Posterior vena cava (tissue), 2 donors: ENCODE results near the gene TRAK1. TPM values are rescaled to one million over a fixed set of nuclear protein-coding genes. Genes with fewer than 3 reads are reported as not detected.

Experiments used
- DNase-seq: peaks from one replicate; pipeline ENCODE4 v3.0.0-alpha.2; 2020; ENCODE audit warnings: low spot score
- intact Hi-C, 2 donors: fragments of 100-400 bp; cut with DNase I; formaldehyde crosslinking; loops; one replicate each; pipeline versions ENCODE4 v1.14.1 to v1.14.2; 2022 to 2023
- total RNA-seq, 2 donors: library from RNA; stranded (reverse); fragmentation: NEBNext Ultra II Directional; extraction: Animal tissue kit (Norgen Biotek cat#: 25700); gene quantifications; one replicate each; pipeline ENCODE4 v1.2.1, GENCODE V29; 2021
- donor health status: DM: yes; HTN: yes; CAD: no.
- donor health status: DM: yes; HTN: yes; CAD: no.

The TRAK1 gene
- total RNA-seq, 2 donors from 2014 or later: 29.4 to 39.2 TPM

DNA sequence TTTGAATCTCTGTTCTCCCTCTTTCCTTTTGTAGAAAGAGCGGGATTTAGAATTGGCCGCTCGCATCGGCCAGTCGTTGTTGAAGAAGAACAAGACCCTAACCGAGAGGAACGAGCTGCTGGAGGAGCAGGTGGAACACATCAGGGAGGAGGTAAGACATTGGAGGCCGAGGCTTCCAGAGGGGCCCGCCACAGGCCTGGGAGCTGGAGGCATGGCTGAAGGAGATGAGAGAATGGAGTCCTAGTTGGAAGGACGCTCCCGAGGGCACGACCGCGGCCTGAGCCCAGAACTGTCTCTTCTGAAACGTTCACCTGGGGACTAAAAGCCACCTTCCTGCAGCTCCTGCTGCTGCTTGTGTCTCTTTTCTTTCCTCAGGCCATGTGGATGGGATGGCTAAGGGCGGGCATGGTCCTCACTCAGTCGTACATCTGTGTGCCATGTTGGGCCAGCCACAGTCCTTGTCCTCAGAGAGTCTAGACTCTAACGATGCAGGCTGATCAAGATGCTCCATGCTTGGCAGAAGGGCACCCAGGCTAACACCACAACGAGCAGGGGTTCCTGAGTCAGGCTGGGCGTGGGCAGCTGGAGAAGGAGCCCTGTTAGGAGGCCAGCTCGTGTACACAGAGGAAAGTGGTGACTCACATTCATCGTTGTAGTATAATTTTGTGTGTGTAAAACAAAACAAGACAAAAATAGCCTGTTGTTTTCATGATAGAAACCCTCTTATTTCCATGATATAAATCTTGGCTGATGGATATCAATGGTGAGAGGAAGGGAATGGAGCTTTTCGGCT, 93.7 kb downstream of the TRAK1 start:
- intact Hi-C loops: loop anchor here in 1 of 2 donors (5.0 kb wide), 1 partner anchor 73 kb away; no protein-coding TSS in a partner anchor

DNA sequence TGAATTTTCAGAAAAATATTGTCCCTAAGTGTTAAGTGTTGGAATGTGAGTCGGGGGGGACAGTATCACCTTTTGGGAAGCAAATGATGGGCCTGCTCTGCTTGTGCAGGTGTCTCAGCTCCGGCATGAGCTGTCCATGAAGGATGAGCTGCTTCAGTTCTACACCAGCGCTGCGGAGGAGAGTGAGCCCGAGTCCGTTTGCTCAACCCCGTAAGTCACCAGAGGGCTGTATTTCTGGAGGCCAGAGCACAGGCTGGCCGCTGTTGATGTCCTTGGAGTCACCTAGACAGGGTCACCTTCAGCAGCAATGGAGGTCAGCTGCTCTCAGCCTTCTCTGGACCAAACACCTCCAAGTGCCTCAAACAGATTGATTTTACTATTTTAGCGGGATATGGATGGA, 96.8 kb downstream of the TRAK1 start:
- intact Hi-C loops: no loop called here
- DNase-seq: no peak

More for the DNA sequence above, 93.7 kb downstream of the TRAK1 start:
- DNase-seq: no peak

DNA sequence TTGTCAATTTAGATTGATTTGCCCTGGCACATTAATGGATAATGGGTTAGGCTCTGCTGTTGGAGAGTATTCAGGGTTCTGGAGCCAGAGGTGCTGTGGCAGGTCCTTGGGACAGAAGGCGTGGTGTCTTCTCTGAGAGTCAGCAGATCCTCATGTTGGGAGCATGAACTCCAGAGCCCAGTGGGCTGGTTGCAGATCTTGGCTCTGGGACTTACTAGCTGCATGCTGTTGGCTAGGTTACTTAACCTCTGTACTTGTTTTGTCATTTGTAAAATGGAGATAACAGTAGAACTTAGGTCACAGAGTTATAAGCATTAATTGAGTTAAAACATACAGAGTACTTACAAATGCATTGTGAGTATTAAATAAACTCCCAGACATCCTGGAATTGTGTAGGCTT, 97.2 kb downstream of the TRAK1 start:
- intact Hi-C loops: no loop called here
- no peak for DNase-seq

DNA sequence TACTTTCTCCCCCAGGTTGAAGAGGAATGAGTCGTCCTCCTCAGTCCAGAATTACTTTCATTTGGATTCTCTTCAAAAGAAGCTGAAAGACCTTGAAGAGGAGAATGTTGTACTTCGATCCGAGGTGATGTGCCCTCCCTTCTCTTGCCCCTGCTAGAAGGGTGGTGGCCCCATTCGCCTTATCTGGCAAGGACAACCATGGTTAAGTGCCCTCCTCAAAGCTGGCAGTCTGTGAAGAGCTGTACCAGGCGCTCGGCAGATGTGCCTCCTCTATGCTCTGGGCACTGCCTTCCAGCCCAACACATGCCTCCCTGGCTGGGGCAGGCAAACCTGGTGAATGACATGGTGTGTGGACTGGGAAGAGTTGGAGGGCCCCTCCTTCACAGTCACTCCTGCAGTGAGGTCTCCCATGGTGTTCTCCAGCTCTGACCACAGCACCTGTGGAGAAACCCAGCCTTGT, 97.9 kb downstream of the TRAK1 start:
- intact Hi-C loops: no loop called here

DNA sequence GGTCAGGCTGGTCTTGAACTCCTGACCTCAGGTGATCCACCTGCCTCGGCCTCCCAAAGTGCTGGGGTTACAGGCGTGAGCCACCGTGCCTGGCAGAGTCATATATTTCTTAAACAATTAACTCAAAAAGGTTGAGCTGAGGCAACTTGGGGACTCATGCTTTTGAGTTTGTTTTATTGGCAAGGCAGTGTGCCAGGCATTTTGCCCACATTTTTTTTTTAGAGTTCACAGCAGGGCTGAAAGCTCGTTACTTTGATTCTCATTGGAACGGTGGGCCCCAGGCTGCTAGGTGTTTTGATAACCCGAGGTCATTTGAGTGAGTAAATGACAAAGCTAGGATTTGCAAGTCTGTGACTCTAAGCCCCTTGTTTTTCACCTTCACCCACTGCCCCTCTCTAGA, 98.6 kb downstream of the TRAK1 start:
- no peak for DNase-seq
- intact Hi-C loops: loop anchor here (10.0 kb wide), 2 partner anchors 285 to 295 kb away; no protein-coding TSS in a partner anchor

More for the DNA sequence above, 97.9 kb downstream of the TRAK1 start:
- DNase-seq: no peak

DNA sequence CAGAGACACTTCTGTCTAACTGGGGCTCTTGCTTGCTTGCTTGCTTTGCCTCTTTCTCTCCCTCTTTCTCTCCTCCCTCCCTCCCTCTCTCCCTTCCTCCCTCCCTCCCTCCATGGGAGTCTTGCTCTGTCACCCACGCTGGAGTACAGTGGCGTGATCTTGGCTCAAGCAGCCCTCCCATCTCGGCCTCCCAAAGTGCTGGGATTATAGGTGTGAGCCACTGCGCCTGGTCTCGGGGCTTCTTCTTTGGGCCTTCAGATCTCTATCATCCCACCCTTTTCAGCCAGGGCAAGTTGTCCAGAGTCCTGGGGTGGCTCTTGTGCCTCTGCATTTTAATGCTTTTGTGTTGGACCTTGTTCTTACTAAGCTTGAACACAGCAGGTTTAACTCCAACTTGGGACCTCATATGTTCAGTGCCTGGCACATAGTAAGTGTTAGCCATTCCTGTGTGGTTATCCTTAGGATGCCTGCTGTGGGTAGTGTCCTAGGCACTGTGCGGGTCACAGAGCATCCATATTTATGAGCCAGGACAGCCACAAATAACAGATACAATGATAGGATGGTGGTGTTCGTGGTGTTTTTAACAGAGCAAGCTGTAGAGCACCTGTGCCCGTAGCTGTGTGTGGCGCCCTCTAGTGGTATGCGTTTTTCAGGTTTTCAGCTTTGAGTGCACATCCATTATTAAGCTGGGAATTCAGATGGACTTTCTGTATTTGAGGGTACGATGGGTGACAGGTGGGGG, 99.7 kb downstream of the TRAK1 start:
- no peak for DNase-seq
- intact Hi-C loops: loop anchor here (10.0 kb wide), 2 partner anchors 286 to 296 kb away; no protein-coding TSS in a partner anchor

DNA sequence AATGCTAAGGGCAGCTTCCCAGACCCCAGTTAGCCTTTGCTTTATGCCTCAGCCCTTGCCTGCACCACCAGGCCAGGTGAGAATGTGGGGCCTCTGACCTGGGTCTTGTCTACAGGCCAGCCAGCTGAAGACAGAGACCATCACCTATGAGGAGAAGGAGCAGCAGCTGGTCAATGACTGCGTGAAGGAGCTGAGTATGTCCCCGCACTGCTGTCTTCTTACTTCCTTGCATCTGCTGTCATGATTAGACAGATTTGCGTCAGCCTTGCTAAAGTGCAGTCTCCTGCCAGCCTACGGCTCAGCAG, 100.2 kb downstream of the TRAK1 start:
- intact Hi-C loops: loop anchor here (10.0 kb wide), 2 partner anchors 287 to 297 kb away; no protein-coding TSS in a partner anchor
- no peak for DNase-seq

DNA sequence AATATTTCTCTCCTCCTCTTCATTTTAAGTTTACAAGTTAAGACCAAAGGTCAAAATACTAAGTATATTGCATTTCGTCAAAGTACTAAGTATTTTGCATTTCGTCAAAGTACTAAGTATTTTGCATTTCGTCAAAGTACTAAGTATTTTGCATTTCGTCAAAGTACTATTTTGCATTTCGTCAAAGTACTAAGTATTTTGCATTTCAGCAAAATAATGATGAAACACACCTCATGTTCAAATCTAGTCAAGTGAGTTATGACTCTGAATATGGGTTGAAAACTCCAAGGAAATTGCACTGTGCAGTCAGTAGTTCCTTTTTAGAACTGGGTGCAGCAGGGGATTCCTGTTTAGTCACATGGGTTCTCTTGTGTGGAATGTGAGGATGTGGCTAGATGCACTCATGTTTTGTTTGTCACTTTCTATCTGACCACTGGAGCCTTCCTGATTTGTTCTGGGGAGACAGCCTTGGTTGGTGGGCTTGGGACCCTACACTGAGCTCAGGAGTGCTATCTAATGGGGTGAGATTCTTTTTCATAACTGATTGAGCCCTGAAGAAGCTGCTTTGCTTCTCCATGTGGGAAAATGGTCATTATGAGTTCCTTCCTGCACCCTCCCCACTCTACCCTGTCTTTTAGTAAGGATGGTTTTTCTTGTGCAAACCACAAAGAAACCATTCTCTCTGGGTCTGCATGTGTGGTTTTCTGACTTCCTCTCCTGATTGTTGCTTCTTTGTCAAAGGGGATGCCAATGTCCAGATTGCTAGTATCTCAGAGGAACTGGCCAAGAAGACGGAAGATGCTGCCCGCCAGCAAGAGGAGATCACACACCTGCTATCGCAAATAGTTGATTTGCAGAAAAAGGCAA, 101.4 kb downstream of the TRAK1 start:
- DNase-seq: no peak
- intact Hi-C loops: loop anchor here (10.0 kb wide), 2 partner anchors 288 to 298 kb away; no protein-coding TSS in a partner anchor

DNA sequence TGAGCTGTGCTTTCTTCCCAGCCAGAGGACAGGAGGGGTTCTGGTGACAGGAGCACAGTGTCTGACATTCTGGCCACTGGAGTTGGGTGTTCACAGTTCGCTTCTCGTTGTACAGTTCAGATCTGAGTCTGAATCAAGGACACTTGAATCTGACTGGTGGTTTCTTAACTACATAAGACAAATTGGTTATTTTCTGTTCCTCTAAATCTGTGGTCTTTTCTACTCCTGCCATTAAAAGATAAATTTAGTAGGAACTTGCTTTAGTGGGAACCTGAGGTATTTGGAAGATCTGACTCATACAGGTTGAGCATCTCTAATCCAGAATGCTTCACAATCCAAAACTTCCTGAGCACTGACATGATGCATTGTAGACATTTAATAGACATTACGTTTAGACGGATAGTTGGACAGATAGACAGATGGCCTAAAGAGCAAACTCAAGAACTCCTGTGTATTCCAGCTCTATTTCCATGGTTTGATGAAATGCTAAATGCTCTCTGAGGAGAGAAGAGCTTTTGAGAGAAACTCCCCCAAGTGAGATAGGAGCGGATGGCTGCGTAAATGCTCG, 103.9 kb downstream of the TRAK1 start:
- DNase-seq: no peak
- intact Hi-C loops: loop anchor here (10.0 kb wide), 2 partner anchors 290 to 300 kb away; no protein-coding TSS in a partner anchor

DNA sequence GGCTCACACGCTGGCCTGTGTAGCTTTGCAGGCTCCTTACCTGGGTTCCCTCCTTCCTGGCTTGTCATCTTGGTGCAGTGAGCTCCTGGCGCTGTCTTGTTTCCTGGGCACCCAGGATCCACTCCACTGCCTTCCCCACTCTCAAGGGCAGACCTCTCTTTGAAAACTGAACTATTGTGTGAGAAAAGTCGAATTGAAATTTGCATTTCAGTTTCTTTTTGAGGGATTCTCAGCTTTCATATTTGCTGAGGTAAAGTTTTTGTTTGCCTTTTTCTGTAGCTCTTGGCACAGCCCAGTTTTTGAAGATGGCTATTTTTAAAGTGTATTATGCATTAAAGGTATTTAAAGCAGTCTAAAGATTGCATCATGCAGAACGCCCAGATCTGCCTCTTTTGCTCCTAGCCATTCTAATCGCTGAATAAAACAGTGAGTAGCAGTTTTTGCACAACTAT, 104.7 kb downstream of the TRAK1 start:
- DNase-seq: no peak
- intact Hi-C loops: loop anchor here (10.0 kb wide), 2 partner anchors 291 to 301 kb away; no protein-coding TSS in a partner anchor

DNA sequence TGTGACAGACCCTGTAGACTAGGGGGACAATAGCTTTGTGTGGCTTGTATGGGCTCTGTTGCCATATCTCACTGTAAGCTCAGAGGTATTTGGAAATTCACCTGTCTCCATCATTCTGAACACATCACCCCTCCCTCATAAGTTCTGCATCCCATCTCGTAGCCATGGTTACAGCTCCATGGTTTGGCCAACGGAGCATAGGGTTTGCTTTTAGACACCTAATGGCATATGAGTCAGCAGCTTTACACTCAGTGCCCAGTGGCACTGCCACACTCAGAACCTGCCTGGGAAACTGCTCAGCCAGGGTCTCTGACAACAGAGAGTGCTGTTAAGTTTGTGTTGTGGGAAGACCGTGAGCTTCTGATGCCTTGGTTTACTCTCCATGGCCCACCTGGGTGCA, 107.6 kb downstream of the TRAK1 start:
- DNase-seq: no peak
- intact Hi-C loops: loop anchor here (10.0 kb wide), 2 partner anchors 294 to 304 kb away; no protein-coding TSS in a partner anchor

DNA sequence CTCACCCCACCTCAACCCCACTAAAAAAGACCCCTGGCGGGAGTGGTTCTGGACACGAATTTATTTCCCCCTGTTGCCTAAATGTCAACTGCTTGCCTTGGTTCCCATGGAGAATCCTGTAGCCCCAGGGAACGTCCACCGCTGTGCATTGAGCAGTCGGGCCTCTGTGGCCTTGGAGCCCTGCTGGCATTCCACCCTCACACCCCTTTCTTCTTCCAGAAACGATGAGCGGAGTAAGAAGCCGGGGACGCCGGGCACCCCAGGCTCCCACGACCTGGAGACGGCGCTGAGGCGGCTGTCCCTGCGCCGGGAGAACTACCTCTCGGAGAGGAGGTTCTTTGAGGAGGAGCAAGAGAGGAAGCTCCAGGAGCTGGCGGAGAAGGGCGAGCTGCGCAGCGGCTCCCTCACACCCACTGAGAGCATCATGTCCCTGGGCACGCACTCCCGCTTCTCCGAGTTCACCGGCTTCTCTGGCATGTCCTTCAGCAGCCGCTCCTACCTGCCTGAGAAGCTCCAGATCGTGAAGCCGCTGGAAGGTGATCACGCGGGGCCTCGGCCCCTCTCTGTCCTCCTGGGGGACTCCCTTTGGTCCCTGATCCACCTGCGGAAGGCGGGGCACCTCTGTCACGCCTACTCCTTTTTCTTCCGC, 111.2 kb downstream of the TRAK1 start:
- intact Hi-C loops: no loop called here
- no peak for DNase-seq

DNA sequence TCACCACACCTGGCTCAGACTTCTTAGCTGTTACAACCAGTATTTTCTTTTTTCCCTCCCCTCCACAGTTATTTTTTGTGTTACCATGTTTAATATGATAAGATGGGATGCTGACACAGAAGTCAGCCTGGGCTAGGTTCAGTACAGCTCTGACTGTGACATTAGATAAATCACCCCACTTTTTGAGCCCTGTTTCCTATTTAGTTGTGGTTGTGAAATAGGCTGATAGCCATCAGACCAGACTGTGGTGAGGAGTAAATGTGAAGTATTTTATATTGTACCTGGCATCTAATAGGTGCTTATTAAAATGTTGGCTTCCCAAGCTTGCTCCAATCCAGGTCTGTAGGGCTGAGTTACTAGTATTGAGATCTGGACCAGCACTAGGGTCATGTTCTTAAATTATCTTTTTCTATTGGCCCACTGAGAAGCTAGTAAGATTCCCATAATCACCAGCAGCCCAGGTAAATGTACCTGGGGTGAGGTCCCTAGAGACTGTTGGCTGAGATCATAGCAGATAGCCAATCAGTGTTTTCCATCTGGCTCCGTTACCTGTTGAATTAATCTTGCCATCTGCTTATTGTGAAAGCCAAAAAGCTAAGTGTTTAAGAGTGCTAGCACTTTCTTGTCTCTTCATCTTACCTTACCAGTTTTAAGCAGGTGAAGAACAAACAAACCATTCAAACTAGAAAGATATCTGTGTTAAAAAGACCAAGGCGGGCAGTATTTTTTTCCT, 113.9 kb downstream of the TRAK1 start:
- DNase-seq: no peak
- intact Hi-C loops: no loop called here

DNA sequence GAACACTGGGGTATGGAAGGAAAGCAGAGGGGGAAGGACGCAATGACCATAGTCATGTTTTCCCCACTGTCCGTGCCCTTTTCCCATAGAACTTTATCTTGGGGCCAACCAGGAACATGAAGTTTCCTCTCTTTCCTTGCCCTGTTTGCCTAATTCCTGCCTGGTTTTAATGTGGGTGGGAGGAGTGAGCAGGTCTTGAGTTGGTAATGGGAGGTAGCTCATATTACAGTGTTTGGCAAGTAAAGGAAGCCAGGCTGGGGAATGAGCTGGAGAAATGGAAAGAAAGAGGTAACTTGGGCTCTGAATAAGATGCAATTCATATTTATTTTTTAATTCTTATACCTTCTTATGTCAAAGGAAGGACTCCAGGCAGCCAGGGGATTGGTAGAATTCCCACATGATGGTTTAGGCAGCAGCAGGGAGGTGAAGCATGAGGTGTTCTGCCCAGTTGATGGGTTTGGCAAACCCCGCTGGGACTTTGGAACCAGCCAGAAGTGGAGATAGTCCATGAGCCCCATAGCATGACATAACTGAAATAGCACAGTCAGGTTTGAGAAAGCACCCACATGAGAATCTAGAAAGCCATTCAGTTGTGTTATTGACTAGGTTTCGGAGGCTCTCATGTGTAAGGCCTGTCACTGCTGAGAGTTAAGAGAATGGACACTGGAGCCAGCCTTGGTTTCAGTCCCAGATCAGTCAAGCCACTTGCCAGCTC, 114.8 kb downstream of the TRAK1 start:
- intact Hi-C loops: no loop called here
- DNase-seq: no peak

DNA sequence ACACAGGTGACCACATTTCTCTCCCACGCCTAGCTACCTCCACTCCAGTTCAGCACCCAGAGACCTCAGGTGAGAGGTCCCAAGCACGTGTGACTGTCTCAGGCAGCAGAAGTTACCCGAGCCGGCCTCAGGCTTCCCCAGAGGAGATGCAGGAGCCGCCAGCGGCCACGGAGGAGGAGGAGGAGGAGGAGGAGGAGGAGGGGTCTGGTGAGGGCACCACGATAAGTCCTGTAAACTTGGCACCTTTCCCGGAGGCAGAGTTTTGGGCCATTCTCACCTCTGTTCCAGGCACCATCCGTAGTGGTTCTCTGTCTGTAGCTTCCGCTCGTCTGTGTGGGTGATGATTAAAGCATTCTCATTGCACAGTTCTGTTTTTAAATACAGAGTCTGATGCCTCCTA, 118.8 kb downstream of the TRAK1 start:
- no peak for DNase-seq
- intact Hi-C loops: no loop called here

DNA sequence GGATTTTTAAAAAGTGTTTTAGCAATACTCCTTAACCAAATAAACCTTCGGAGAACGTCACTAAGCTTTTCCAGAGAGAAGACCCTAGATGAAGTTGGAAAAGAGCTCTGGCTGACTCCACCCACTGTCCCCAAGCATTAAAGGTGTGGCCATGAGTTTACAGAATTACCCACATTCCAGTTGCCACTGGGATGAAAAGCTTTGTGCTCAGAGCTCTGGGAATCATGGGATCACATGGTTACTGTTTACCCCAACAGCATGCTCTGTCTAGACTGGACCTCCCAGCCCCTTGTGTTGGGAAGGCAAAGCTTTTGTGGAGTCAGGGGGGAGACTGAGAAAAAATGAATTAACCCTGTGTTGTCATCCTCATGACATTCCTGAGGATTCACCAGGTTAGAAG, 119.6 kb downstream of the TRAK1 start:
- intact Hi-C loops: no loop called here
- DNase-seq: no peak

DNA sequence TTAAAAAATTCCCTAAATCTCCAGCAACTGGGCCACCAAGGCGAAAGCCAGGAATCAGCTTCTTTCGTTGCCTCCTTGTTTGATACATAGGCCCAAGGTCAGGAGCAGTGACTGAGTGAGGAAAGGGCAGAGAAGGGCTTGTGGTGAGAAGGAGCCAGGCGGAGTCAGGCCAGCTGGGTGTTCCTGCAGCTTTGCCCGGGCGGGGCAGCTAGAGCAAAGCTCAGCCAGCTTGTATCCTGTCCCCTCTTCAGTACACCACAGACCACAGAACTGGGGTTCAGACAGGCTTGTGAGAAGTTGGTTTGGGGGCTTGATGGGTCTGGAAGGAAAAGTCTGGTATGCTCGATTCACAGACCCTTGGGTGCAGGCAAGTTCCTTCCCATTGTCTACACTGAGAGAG, 122.3 kb downstream of the TRAK1 start:
- DNase-seq: no peak
- intact Hi-C loops: no loop called here
